GM18499 (cell line): ENCODE results near the gene BTN3A1.
"Not testable (repeated sequence)": the region's sequence is repeated elsewhere in the genome, so short reads cannot be mapped to it uniquely, and the experiment has no call there.

Experiments used
- ATAC-seq: cut with Tn5 transposase; IDR thresholded peaks from one replicate; pipeline ENCODE4 v1.9.1; 2021; ENCODE audit warnings: moderate number of reproducible peaks; ENCODE audit not compliant: insufficient read depth, unreplicated experiment

BTN3A1 gene

DNA sequence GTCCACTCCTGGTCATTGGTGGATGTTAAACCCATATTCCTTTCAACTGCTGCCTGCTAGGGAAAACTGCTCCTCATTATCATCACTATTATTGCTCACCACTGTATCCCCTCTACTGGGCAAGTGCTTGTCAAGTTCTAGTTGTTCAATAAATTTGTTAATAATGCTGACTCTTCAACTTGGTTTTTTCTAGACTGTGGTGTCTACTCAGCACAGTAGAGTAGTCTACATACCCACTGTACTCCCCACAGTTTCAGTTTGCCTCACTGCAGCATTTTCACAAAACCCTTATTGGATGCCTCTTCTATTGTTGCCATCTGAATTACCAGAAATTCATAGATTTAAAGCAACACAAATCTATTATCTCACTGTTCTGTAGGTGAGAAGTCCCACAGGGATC is 23.9 kb upstream of the BTN3A1 start:
- not testable (repeated sequence) for ATAC-seq

DNA sequence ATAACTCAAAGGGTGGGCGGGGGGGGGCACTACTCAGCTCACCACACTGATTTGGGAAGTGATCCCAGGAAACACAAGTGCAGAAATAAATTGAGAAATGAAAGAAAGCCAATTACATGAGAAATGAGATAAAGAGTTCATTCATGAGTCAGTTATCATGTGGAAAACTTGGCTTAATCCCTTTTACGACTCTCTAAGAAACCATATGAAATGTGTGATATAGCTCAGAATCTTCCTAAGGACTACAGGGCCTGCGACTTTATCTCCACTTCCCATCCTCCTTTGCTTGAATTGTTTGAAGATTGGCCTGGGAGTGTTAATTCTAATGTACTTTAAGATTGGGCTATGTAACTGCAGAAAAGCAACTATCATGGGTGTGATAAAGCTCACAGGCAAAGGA is 22.8 kb upstream of the BTN3A1 start:
- ATAC-seq = no peak

DNA sequence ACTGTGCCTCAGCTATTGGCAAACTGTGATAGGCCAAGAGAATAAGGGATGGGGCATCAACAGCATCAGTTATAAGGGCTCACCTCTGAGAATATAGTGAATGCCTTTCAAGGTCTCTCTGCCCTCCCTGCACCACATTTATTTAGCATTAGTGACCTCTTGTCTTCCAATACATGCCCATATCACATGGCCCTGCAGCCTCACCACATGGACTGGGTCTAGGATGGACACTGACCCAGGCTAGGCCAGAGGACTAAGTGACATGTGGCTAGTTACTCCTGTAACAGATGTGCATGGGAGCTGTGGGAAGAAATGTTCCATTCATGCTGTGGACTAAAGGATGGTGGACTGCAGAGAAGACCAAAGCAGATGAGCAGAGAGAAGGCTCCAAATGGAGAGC is 22.3 kb upstream of the BTN3A1 start:
- ATAC-seq = no peak

DNA sequence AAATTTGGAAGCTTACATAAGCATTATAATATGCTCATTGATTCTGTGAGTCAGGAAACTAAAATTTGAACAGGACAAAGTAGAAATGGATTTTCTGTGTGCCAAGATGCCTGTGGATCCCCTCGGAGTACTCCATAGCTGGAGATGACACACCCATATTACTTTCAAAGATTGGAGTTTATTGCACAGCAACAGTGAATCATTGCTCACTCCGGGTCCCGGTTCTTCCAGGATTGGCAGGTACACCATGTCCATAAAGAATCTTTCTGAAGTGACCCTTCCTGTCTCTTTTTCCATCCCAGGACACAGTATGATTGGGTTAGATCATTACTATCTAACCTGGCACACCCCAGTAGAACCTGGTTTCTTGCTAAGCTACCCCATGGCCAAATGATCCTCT is 21.8 kb upstream of the BTN3A1 start:
- ATAC-seq = no peak

DNA sequence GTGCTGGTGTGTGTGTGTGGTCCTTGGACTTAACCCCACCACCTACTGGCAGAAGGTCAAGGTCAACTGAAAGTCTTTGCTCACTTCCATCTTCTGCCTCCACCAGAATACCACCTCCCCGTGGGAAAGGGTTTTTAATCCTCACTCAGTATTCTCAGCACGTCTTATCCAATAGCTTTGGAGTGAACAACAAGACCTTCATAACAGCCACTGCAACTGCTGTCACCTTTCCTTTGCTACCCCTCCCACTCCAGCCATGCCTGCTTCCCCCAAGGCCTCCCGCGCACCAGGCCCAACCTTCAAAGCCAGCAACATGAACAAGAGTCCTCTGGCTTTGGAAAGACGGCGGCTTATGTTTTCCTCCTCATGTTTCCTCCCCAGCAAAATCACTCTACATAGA is 20.0 kb upstream of the BTN3A1 start:
- no peak for ATAC-seq

DNA sequence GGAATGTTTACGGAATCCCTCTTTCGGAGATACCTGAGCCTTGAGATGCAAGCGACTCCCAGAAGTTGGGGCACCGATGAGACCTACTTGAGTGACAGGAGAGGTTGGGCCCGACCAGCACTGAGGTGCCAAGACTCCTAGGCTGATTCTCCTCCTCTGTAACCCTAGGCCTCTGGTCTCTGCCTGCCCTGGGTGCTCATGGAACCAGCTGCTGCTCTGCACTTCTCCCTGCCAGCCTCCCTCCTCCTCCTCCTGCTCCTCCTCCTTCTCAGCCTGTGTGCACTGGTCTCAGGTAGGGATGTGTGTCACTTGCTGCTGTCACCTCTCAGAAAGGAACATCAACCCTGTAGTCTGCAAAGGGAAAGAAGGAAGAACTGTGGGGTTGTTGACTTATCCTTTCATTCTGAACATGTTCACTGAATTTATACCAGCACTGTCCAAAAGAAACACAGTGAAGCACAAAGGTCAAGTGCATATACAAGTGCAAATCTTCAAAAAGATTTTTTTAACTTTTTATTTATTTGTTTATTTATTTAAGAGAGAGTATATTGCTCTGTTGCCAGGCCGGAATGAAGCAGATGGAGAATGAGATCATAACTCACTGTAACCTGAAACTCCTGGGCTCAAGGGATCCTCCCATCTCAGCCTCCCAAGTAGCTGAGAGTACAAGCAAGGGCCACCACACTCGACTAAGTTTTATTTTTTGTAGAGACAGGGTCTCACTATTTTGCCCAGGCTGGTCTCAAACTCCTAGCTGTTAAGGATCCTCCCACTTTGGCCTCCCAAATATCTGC is 18.3 kb upstream of the BTN3A1 start:
- no peak for ATAC-seq

DNA sequence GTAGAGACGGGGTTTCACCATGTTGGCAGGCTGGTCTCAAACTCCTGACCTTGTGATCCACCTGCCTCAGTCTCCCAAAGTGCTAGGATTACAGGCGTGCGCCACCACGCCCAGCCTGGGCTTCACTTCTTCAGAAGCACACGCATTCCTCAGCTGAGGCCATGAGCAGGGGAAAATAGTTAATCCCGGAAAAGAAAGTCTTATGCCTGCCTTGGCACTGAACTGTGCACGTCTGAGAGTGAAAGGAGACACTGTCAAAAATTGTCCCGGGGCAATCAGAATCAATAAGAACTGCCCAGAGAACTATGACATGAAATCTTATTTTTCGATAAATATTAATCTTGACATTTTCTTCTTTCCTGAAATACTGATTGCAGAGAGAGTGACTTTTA is 16.3 kb upstream of the BTN3A1 start:
- no peak for ATAC-seq

DNA sequence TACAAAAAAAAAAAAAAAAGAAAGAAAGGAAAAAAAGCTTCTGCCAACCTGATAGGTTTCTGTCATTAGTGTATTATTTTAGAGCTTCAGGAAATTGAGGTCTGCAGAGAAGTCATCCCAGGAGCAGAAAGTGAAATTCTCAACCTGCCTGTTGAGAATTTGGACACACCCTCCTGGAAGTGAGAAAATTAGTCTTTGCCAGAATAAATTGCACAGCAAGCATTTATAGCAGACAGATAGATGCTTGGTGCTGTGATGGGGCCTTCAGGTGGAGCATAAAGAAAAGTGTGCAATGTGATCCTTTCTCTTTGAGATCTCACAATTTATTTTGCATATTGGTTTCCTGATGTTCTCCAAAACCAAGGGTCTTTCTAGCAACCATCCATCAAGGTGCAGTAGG is 14.5 kb upstream of the BTN3A1 start:
- ATAC-seq = no peak

DNA sequence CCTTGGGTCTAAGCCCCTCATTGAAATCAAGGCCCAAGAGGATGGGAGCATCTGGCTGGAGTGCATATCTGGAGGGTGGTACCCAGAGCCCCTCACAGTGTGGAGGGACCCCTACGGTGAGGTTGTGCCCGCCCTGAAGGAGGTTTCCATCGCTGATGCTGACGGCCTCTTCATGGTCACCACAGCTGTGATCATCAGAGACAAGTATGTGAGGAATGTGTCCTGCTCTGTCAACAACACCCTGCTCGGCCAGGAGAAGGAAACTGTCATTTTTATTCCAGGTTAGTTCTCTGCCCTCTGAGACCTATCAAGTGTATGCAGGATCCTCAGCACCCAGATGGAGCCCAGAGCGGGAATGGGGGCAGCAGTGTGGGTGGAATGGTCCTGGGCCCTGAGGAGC is 14.1 kb upstream of the BTN3A1 start:
- ATAC-seq = no peak

DNA sequence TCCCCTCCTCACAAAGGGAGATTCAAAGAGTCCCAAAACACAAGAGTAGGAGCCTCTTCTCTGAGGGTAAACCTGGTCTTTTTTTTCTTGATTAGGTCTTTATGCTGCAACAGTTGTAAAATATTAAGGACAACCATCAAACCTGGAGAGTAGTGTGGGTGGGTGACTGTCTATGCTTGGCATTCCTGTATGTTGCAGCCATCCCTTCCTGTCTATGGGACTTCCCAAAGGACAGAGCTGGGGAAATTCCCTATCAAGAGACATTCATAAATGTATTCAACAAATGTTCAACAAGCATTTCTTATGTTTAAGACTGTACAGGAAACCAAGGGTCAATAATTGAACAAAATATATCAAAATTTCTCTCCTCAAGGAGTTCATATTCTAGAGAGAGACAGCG is 13.6 kb upstream of the BTN3A1 start:
- no peak for ATAC-seq

DNA sequence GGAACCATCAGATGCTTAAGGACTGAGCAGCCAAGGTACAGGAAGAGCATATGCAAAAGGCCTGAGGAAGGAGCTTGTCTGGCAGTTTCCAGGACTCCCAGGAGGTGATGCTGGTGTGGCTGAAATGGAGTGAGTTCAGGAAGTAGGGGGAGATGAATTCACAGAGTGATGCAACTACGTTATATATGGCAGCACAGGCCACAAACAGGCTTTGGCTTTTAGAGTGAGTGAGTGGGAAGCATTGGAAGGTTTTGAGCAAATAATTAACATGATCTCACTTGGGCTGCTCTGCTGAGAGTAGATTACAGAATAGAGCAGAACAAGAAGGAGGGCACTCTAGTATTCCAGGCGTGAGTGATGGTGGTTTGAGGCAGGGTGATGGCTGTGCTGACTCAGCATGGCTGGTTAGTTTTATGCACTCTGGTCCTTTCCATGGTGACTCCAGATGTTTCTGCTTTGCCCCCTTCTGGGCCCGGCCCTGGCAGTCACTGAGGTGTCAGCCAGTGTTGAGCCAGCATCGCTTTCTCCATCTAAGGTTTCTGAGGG is 12.7 kb upstream of the BTN3A1 start:
- no peak for ATAC-seq

DNA sequence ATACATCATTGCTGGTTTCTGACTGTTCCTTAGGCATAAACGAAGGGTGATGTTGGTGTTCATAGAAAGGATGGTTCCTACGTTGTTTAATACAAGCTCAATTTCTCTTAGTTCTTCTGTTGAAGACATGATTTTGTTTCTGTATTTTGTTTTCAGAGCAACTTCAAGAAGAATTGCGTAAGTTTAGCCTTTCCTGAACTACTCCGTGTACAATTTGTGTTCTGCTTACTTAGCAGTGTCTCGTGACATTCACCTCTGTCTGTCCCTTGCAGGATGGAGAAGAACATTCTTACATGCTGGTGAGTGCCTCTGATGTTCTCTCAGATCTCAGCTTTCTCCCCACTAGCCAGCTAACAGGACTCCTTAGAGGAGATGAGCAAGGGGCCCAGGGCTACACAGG is 11.5 kb upstream of the BTN3A1 start:
- no peak for ATAC-seq

DNA sequence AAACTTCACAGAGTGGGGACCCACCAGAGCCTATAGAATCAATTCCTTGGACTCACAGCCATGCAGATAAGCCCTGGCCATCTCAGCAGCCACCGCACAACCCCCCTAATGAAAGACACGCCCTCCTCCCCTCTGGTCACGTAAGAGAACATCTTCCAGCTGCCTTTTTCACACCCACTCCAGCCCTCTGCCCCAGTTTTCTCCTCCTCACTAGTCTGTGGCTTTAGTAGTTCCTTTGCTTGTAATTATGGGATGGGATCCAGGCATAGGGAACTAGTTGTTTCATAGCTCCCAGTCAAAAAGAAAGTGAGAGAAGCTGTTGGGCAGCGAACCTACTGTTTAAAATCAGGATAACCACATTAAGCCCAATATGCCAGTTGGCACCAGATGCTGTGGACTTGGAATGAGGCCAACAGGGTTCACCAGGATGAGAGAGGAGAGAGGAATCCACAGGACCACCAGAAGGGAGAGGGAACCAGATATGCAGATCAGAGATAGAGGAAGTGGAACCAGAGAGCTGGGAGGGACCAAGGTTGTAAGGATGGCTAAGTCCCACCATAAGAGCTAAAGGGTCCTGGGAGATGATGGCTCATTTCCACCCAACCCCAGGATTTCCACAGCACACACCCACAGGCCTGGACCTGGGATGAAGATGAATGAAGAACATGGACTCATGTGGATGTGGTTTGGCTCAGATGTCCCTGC is 9.0 kb upstream of the BTN3A1 start:
- no peak for ATAC-seq

DNA sequence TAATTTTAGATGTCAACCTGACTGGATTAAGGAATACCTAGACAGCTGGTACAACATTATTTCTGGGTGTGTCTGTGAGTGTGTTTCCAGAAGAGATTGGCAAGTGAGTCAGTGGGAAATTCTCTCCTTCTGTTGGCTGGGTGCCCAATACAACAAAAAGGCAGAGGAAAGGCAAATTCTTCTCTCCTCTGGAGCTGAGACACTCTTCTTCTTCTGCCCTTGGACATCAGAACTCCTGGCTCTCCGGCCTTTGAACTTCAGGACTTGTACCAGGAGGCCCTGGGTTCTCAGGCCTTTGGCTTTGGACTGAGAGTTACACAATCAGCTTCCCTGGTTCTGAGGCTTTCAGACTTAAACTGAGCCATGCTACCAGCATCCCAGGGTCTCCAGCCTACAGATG is 7.8 kb upstream of the BTN3A1 start:
- ATAC-seq = no peak

DNA sequence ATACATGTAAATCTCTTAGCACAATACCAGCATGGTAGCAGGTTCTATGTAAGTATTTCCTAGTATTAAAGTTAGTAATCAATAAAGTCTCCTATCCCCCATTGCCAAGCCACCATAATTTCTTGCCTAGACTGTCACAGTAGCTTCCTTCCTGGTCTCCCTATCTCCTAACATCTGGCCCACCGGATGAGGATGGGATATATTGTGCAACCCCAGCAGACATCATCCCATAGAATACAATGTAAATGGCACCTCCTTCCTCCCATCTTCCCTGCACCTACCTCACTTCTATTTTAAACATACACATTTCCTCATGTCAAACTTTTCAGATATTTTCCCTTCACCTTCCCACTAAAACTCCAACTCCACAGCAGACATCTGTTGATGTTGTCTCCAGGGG is 3.5 kb upstream of the BTN3A1 start:
- ATAC-seq = no peak

DNA sequence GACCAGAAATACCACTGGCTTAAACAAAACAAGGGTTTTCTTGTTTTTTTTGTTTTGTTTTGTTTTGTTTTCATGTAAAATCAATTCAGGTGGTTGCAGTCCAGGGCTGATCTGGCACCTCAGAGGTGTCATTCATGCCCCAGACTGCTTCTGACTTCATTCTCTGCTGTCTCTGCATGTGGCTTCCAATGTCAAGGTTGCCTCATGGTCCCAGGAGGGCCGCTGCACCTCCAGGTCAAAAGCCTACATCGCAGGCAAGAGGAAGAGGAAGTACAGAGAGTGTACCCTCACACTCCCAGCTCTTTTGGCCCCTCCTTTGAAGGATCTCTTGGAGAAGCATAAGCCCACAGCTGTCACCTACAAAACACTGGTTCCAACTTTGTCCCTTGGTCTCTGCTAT is 1.4 kb upstream of the BTN3A1 start:
- no peak for ATAC-seq

DNA sequence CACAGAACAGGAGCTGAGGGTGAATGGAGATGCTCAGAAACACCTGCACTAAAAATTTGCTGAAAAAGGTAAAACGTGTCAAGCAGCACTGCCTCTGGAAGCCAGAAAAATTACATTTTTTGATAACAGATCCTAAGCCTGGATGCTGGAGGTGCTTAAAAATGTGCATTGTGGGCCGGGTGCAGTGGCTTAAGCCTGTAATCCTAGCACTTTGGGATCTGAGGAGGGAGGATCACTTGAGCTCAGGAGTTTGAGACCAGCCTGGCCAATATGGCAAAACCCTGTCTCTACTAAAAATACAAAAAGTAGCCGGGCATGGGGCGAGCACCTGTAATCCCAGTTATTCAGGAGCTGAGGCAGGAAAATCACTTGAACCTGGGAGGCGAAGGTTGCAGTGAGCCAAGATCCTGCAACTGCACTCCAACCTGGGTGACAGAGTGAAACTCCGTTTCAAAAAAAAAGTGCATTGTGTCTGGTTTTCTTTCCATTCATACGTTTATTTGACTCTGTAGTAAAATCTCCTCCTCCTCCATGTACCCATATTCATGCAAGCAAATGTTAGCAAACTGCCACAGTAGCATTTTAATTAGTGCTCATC is 587 bp upstream of the BTN3A1 start:
- ATAC-seq = no peak

DNA sequence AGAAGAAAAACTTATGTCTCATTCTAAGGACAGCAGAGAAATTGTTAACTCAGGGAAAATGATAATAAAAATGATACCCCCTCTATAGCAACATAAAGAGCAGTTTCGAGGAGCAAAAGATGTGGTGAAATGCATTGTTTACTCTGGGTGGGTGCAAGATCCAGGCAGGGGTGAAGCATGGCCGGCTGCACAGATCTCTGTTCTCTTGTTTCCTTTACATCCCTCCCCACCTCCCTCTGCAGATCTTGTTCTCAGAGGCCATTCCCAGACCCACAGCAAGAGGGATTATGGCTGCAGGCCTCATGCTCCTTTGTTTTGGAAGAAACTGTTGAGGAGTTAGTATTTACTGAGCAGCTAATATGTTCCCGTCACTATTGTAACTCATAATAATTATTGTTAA is 1.8 kb downstream of the BTN3A1 start:
- no peak for ATAC-seq

DNA sequence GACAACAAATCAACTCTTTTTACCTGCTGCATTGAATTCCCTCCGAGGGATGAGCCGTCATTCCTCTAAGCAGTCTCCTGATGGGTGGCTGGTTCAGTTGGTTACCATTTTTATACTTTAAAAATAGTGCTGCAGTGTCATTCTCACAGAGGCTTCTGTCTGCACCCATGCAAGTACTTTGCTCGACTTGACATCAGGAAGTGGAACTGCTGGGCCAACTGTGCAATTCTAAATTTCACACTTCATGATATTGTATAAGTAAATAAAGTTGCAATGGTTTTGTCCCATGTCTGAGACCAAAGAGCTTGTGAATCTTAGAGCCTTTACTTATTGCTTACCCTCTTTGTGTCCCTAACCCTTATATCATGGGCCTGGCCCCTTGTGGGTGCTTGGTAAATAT is 2.5 kb downstream of the BTN3A1 start:
- ATAC-seq = no peak

DNA sequence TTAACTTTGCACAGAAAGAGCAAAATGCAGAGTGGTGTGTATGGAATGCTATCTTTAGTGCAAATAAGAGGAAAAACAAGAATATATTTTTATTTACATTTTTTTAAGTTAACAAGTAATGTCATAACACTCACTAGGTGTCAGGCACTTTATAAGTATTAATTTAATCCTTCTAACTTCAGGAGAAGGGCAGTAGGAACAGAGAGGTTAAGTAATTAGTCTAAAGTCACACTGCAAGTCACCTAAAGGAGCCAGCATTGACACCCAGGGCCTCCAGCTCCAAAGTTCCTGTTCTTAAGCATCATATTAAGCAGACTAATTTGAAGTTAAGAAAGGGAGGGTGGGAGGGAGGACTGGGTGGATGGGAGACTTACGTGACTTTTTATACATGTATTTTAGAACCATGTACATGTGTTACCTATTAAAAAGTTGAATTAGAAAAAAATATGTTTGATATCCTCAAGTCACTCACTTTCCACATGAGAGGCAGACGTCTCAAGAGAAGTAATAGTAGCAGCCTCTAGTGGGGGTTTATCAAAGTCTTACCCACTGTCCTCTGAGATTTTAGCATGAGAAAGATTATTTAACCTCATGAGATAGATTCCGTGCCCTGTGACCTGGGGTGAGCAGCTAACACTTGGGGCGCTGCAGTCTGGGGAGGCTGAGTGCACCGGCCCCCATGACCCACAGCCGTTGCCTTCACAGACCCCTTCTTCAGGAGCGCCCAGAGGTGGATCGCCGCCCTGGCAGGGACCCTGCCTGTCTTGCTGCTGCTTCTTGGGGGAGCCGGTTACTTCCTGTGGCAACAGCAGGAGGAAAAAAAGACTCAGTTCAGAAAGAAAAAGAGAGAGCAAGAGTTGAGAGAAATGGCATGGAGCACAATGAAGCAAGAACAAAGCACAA is 7.0 kb downstream of the BTN3A1 start:
- no peak for ATAC-seq
